Left forelimb (tissue), 1 donor: ENCODE measurements around the gene CAT.
"Not testable (repeated sequence)": the region's sequence is repeated elsewhere in the genome, so short reads cannot be mapped to it uniquely, and the experiment has no call there.

Source experiments
- DNase-seq: peaks from one replicate; pipeline ENCODE4 v3.0.0-alpha.2; 2018; ENCODE audit warnings: low spot score

CAT gene

DNA sequence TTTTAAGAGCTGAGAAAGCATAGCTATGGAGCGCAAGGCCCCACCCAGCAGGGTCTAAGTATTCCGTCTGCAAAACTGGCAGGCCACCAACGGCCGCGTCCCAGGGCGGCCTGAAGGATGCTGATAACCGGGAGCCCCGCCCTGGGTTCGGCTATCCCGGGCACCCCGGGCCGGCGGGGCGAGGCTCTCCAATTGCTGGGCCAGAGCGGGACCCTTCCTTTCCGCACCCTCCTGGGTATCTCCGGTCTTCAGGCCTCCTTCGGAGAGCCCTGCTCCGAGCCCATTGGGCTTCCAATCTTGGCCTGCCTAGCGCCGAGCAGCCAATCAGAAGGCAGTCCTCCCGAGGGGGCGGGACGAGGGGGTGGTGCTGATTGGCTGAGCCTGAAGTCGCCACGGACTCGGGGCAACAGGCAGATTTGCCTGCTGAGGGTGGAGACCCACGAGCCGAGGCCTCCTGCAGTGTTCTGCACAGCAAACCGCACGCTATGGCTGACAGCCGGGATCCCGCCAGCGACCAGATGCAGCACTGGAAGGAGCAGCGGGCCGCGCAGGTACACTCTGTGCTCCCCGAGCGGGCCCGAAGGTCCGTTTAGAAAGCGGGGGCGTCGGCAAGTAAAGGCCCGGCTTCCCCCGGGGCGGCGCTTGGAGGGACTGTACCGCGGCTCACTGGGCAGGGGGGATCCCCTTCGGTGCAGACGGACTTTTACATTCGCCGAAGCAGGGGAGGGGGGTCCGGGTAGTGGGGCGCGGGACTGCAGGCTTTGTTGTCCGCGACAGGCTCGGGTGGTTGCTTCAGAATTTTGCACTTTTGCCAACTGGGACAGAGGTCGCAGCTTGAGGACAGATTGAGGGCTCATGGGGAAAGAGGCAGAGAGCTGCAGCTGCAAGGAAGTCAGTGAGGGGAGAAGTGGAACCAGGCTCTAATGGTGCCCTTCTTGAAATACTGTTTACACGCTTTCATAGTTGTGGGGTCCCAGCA is at the start of gene CAT:
TSS of gene CAT (plus strand) at position 406 of the 979 bp plus-strand sequence. CDS start at position 486, 80 bp downstream.
- DNase-seq, result peak; percentile 98

DNA sequence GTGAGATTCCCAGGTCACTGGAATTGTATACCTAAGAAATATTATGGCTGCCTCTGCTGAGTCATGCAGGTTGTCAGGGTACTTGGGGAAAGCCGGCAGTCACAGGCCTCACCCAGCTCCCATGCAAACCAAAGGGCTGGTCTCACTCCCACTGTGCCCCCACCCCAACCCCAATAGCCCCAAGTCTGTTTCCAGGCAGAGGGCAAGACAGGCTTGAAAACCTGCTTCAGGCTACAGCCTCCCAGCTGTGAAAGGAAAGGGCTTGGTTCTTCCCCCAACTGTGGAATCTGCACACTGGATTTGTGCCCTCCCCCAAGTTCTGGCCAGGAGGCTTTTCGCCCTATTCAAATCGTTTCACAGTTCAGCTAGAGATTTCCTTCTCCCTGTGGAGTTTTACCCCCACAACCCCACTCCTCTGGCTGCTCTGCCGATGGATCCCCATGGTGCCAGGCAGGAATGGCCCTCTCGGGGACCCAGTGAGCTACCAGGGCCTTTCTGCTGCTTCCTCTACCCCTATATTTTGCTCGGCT is 43.9 kb upstream of the CAT start:
- no peak for DNase-seq

DNA sequence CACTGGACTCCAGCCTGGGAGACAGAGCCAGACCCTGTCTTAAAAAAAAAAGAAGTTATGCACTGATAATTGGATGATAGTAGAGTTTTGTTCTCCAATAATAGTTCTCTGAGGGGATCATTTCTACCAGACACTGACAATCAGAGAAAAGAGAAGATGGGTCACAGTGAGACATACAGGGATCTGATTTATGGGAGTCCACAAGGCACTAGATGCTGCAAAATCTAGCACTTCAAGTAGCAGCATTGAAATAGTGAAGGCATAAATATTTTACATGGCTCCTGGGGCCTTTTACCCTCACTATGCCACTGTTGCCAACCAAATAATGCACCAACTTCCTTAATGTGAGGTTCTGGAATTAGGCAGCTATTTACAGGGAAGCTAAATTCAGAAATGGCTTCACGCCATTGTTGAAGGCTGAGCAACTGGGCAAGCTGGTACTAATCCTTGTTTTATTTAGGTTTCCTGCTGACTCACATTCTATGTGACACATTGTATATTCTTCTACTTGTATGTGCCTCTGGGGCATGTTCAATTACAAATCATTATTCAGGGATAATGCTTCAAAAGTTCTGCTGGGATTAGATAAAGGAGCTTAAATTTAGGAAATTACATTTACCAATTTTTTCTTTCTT is 42.7 kb upstream of the CAT start:
- DNase-seq, result no peak

DNA sequence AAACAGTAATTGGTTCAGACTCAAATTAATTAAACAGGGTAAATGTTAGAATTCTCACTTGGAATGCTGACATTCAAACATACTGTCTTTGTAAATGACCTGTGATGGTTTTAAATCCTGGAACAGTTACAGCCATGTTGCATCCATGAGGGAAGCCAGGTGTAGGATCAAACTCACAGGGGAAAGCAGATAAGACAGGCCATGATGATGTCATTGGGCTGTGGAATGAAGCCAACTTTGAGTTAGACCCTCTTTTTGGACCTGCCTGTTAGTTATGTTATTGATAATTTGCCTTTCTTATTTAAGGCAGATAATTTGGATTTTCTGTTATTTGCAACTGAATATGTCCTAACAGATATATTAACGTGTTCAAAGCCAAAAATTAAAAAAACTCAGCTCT is 41.6 kb upstream of the CAT start:
- no peak for DNase-seq

DNA sequence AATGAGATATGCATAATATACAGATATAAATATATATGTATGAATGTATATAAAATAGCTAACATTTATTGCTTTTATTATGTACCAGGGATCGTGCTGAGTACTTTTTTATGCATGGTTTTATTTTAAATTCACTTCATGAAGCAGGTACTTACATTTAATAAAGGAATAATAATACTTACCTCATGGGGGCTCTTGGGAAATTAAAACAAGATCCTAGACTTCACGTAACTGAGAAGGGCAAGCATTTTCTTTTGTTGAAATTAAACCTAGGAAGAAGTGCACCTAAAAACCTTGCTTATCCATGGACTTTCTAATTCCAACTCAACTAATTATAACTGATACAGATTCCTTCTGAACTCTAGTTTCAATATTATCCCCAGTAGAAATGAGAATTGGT is 40.9 kb upstream of the CAT start:
- no peak for DNase-seq

DNA sequence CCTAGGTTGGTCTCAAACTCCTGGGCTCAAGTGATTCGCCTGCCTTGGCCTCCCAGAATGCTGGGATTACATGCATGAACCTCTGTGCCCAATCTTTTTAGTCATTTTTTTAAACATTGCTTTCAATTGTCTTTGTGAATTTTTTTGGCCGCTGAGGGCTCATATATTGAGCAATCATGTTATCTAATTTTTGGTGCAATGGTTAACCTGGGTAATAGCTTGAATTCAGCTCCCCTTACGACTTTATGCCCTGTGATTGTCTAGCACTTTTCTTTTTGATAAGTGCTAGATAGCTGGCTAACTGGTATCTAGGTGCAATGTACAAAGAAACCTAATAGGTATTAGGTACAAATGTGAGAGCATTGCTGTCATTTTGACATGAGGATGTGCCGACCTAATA is 35.3 kb upstream of the CAT start:
- no peak for DNase-seq

DNA sequence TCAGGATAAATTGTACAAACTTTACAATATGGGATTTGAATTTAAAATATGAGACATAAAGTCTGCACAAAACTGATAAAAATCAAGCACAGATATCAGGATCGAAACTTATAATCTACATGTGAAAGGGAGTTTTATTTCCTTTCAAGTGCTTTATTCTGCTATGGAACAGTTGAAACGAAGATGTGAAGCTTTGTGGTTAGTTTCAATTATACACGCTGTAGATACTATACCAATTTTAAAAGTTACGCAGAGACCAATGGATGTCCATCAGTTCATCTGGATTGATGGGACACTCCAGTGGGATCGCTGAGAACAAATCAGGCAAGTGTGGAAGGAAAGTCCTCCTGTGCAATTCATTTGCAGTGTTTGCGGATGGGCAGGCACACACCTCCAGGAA is 34.5 kb upstream of the CAT start:
- no peak for DNase-seq

DNA sequence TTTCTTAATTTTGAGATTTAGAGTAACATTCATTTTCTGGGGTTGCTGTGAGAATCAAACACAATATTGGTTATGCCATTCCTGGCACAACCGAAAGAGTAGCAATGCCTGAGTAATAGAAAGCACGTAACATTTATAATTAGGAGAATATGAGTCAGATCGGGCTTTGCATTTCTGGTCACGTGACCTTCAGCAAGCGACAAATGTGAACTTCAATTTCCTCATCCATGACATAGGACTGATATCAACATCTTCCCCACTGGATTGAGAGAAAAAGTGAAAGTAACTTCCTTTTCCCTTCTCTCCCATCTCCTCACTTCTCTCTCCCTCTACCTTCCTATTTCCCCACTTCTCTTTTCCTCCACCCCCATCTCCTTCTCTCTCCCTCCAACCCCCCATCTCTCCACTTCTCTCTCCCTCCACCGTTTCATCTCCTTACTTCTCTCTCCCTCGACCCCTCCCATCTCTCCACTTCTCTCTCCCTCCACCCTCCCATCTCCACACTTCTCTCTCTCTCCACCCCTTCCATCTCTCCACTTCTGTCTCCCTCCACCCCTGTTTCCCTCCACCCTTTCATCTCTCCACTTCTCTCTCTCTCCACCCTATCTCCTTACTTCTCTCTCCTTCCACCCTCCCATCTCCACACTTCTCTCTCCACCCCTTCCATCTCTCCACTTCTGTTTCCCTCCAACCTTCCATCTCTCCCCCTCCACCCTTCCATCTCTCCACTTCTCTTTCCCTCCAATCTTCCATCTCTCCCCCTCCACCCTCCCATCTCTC is 33.5 kb upstream of the CAT start:
- no peak for DNase-seq

DNA sequence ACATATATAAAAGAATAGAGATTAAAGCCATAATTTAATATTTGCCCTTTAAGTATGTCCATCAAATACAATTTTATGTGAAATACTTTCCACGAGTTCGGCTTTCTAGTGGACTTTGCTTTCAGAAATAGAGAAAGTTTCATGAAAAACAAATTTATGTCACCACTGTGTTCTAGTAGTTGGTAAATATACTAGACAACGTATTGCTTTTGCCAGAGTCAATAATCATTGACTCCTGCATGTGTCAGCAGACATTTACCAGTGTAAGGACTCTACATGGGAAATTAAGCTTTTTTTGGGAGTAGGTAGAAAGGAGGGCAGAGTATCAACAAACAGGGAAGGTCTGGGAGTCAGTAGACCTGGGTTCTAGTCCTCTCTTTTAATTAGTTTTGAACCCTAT is 32.3 kb upstream of the CAT start:
- DNase-seq, result no peak

DNA sequence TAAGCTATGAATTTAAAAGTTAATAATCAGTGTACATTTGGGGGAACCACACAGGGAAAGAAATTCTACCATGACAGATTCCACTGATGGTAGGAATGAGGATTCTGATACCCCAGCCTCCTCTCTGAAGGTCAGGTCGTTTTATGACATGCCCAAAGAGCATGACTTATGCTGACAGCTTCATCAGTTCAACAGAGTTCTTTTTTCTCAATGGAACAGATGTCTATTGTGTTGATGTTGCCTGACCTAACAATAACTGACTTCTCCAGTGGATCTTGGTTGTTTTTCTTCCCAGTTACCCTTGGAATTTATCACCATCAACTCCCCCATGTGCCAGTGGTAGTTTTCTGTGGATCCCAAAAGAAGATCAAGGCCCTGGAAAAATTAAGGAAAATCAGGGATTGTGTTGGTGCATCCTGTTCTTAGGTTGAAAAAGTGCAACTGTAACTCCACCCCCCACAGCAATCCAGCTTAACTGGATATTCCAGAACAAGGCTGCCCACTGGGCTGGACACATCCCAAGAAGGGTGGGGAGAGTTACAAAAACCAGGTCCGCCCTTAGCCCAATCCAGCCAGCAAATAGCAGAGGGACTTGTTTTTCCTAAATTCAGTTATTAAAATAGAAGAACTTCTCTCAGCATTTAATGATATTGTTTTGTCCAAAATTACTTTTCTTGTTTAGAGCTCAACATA is 31.5 kb upstream of the CAT start:
- DNase-seq, result no peak

DNA sequence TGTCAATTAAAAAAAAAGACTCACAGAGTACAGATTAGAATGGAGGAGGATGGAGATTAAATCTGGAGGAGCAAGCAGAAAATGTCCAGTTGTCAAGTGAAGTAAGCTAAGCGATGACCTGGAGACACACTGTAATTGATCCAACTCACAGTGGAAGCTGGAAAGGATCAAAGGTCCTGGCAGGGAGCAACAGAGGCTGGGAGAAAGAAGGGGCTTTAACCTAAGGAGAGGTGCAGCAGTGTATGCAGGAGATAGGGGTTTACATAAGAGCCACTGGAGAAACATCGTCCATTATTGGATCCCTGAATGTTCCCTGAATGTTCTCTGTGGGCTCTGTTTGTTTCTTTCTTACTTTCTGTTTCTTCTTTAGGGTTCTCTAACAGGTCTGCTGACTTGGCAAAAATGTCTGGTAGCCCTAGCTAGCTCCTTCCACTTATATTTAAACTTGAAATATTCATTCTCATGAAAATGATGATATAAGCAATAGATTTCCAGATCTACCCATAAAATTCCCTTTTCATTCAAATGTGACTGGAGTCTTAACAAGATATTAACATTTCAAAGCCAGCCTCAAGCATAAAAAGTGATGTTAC is 30.1 kb upstream of the CAT start:
- no peak for DNase-seq

DNA sequence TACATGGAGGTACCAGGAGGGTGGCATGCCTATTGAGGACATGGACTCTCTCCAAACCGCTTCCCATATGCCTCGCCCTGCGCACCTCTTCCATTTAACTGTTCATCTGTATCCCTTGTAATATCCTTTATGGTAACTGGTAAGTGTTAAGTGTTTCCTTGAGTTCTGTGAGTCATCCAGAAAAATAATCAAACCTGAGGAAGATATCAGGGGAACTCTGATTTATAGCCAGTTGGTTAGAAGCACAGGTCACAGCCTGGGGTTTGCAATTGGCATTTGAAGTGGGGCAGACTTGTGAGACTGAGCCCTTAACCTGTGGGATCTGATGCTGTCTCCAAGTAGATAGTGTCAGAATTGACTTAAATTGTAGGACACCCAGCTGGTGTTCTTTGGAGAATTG is 27.6 kb upstream of the CAT start:
- no peak for DNase-seq

DNA sequence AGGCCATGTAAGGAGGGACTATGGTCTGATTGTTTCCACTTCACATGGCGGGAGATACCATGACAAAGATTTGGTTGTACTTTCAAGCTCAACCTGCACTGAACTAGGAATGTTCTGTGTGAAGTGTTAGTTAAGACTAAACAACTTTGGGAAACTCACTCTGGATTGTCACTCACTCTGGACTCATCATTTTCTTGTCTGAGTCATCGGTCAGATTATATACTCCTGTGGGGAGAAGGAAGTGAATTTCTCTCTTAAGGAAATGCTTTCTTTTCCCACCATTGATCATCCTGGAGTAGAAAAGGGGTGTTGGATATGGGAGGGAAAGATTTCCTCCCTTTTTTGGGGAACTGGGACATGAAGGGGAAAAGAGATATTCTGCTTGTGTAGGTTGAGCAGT is 26.9 kb upstream of the CAT start:
- DNase-seq, result no peak

DNA sequence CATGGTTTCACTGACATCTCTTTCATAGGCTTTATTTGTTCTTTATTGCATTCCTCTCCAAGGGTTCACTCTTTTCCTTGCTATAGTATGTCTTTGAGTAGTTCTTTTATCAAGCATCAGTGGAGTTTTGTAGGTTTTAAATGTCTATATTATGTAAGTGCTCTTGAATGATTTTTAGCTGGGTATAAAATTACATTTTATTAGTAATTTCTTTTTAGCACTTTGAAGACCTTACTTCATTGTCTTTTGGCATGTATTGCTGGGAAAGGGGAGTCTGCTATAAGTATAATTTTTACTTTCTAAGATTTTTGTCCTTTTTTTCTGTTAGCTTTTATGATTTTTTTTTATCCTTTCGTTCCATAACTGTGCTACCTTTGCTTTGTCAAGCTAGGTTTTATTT is 25.5 kb upstream of the CAT start:
- DNase-seq, result no peak

DNA sequence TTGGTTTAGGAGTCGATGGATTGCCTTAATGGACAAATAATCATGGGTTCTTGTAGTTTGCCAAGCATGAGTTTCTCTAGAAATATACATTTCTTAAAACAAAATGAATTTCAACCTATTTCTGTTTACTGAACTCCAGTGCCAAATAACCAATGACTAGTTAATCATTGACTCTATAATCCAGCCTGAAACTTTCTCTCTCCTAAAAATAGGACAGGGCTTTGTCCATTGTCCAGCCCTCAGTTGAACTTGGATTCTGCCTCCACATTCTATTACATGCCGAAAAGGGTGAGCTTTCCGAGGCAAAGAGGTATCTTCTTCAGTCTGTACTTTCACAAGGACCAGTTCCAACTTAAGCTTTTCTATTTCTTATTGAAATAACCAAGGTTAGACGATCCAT is 23.2 kb upstream of the CAT start:
- no peak for DNase-seq

DNA sequence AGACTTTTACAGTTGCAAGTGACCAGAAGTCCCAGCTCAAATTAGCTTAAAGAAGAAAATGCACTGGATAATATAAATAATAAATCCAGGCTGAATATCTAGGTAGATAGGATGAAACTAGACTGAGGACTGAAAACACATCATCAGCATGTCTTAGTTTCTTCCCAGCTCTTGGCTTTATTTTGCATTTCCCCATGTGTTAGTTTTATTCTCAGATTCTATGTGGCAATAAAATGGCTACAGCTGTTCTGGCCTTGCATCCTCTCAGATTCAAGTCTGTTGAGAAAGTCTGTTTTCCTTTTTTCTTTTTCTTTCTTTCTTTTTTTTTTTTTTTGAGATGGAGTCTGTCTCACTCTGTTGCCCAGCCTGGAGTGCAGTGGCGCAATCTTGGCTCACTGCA is 22.6 kb upstream of the CAT start:
- no peak for DNase-seq

DNA sequence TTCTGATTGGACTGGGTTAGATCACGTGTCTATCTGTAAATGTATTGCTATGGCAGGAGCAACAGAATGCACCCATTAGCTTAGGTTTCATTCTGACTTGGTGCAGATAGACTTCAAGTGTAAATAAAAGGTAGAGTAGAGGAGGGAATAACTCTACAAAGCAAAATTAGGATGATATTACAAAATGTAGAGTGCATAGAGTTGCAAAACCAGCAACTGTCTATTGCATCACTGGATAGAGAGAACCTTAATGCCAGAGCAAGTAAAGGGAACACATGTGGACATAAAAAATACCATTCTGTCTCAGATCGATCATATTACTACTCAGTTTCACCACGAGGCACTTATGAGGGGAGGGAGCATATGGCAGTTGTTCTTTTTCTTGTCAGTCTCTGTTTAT is 22.0 kb upstream of the CAT start:
- DNase-seq, result no peak

DNA sequence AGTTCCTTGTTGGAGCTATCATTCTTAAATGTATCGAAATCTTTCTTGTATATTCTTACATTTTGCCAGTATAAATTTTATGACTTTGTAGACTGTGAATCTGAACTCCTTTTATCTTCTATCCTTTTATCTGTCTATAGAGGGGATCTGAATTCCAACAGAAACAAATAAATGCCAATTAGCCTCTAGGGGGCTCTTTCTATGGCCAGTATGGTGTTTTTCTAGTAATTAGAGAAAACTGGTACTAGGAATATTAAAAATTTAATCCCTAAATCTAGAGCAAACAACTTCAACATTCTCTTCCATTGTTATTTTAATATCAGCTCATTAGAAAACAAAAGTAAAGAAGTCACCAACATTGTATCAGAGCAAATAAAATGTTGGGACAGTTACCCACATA is 21.5 kb upstream of the CAT start:
- DNase-seq, result no peak

DNA sequence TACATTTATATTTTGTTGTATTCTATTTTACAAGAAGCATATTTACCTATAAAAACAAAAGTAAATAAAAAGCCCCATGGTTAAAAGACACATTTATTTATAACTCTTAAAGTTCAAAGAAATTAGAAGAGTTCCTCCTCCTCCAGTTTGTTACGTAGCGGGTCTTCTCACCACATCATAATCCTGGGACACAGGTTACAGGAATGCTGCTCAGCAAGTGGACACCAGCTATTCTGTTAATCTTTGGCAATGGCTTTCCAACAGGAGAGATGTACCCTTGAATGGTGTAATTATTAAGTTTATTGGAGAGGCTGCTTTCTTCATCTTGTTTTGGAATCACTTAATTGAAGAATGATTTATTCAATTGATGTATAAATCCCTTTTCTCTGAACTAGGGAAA is 19.6 kb upstream of the CAT start:
- no peak for DNase-seq

DNA sequence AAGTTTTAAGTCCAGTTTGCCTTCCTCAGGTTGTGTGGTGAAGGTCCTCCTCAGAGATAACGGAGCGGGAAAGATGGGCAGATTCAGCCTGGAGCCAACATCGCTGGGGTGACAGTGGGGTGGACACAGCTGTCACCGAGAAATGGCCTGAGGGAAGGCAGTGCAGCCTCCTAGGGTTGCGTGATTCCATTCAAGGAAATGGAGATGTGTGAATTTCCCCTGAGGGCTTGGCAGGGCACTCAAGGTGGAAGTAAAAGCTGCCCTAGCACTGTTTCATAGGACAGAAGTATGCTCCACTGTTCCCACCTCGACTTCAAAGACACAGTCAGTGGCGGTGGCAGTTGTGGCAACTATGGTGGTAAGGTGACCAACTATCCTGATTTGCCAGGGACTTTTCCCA is 15.4 kb upstream of the CAT start:
- DNase-seq, result no peak

DNA sequence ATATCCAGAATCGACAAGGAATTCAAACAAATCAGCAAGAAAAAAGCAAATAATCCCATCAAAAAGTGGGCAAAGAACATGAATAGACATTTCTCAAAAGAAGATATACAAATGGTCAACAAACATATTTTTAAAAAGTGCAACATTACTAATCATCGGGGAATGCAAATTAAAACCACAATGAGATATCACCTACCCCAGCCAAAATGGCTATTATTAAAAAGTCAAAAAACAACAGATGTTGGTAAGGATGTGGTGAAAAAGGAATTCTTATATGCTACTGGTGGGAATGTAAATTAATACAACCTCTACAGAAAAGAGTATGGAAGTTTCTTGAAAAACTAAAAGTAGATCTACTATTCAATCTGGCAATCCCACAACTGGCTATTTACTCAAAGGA is 13.9 kb upstream of the CAT start:
- not testable (repeated sequence) for DNase-seq

DNA sequence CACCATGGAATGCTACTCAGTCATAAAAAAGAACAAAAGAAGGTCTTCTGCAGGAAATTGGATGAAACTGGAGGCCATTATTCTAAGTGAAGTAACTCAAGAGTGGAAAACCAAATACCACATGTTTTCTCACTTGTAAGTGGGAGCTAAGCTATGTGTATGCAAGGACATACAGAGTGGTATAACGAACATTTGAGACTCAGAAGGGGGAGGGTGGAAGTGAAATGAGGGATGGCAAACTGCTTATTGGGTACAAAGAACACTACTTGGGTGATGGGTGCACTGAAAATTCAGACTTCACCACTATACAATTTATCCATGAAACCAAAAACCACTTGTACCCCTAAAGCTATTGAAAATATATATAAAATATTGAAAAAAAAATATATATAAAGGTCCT is 13.4 kb upstream of the CAT start:
- DNase-seq, result no peak
